Adrenal gland (tissue), 5 donors: ENCODE results near the gene WDR53.

Experiments
- POLR2A ChIP-seq, 2 donors: fragments of 450-650 bp; IDR thresholded peaks; one replicate each; pipeline ENCODE4 v1.6.1; 2017; ENCODE audit warnings: antibody characterized with exemption in 2 of 2, mild to moderate bottlenecking in 2 of 2, moderate library complexity in 1 of 2
- TF ChIP-seq, protein P1 (sequence below), 6 experiments: fragments of 450-650 bp in 4 of 6; fragments of 200-600 bp in 2 of 6; sonication (generic) in 1 of 6; IDR thresholded peaks; 1 replicate in 5 of 6; 2 replicates in 1 of 6; pipeline versions ENCODE4 v1.5.1 to v1.8.0; 2016 to 2021; ENCODE audit warnings: antibody characterized with exemption in 6 of 6, mild to moderate bottlenecking in 2 of 6, moderate library complexity in 1 of 6
- donor health status: DM: no; HTN: no; CAD: no.

DNA sequence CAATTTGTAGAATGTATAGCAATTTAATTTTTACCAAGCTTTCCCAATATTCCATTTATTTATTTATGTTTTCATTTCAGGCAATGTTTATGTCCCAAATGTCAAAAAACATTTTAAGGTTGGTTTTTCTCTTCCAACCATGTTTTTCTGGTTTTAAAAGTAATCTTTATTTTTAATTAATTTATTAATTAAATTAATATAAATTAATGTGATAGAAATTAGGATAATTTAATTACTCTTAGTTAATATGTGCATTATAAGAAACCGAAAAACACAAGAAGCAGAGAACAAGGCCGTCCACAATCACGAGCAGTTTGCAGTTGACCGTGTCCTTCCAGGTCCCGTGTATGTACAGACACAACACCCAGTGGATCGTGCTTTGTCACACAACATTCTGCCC lies 34.3 kb upstream of the WDR53 start:
- TF ChIP-seq, protein P1, sequence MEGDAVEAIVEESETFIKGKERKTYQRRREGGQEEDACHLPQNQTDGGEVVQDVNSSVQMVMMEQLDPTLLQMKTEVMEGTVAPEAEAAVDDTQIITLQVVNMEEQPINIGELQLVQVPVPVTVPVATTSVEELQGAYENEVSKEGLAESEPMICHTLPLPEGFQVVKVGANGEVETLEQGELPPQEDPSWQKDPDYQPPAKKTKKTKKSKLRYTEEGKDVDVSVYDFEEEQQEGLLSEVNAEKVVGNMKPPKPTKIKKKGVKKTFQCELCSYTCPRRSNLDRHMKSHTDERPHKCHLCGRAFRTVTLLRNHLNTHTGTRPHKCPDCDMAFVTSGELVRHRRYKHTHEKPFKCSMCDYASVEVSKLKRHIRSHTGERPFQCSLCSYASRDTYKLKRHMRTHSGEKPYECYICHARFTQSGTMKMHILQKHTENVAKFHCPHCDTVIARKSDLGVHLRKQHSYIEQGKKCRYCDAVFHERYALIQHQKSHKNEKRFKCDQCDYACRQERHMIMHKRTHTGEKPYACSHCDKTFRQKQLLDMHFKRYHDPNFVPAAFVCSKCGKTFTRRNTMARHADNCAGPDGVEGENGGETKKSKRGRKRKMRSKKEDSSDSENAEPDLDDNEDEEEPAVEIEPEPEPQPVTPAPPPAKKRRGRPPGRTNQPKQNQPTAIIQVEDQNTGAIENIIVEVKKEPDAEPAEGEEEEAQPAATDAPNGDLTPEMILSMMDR (IDR thresholded peaks at IDR 0.05): no peak
- no peak for TF ChIP-seq POLR2A (IDR thresholded peaks at IDR 0.05)
